ENCODE results near the gene CHST11. TPM values are rescaled to one million over a fixed set of nuclear protein-coding genes. Genes with fewer than 3 reads are reported as not detected.
"Not testable (repeated sequence)": the region's sequence is repeated elsewhere in the genome, so short reads cannot be mapped to it uniquely, and the experiment has no call there.

The CHST11 gene
- total RNA-seq, 1 experiment from 2014 or later, result 3.8 TPM

GRCh38 chr12:104526320-104526719 is 69.6 kb downstream of the CHST11 start:
- no peak for DNase-seq (ENCODE audit: low spot score)

- no peak for DNase-seq (ENCODE audit: low spot score)
Measured at GRCh38 chr12:104526751-104527150, 70.0 kb downstream of the CHST11 start.

GRCh38 chr12:104527653-104528052 is 70.9 kb downstream of the CHST11 start:
- not testable (repeated sequence) for DNase-seq (ENCODE audit: low spot score)

- no peak for DNase-seq (ENCODE audit: low spot score)
Measured at GRCh38 chr12:104529130-104529874, 72.6 kb downstream of the CHST11 start.

- no peak for DNase-seq (ENCODE audit: low spot score)
Measured at GRCh38 chr12:104532636-104533035, 75.9 kb downstream of the CHST11 start.

- DNase-seq (ENCODE audit: low spot score), result peak; percentile 6
Measured at GRCh38 chr12:104533134-104533533, 76.4 kb downstream of the CHST11 start.

- DNase-seq (ENCODE audit: low spot score), result no peak
Measured at GRCh38 chr12:104534162-104534856, 77.6 kb downstream of the CHST11 start.

GRCh38 chr12:104534857-104535248 is 78.1 kb downstream of the CHST11 start:
- DNase-seq (ENCODE audit: low spot score), result no peak

GRCh38 chr12:104535369-104535768 is 78.6 kb downstream of the CHST11 start:
- DNase-seq (ENCODE audit: low spot score), result no peak

GRCh38 chr12:104536841-104537240 is 80.1 kb downstream of the CHST11 start:
- no peak for DNase-seq (ENCODE audit: low spot score)

- no peak for DNase-seq (ENCODE audit: low spot score)
Measured at GRCh38 chr12:104538056-104538455, 81.3 kb downstream of the CHST11 start.

GRCh38 chr12:104538891-104539462 is 82.2 kb downstream of the CHST11 start:
- DNase-seq (ENCODE audit: low spot score), result no peak

GRCh38 chr12:104544836-104545235 is 88.1 kb downstream of the CHST11 start:
- no peak for DNase-seq (ENCODE audit: low spot score)

GRCh38 chr12:104546575-104546974 is 89.8 kb downstream of the CHST11 start:
- no peak for DNase-seq (ENCODE audit: low spot score)

GRCh38 chr12:104547235-104547634 is 90.5 kb downstream of the CHST11 start:
- DNase-seq (ENCODE audit: low spot score), result no peak

GRCh38 chr12:104549815-104550480 is 93.2 kb downstream of the CHST11 start:
- no peak for DNase-seq (ENCODE audit: low spot score)

- no peak for DNase-seq (ENCODE audit: low spot score)
Measured at GRCh38 chr12:104551313-104551931, 94.7 kb downstream of the CHST11 start.

- no peak for DNase-seq (ENCODE audit: low spot score)
Measured at GRCh38 chr12:104553421-104553820, 96.7 kb downstream of the CHST11 start.

GRCh38 chr12:104555648-104556047 is 98.9 kb downstream of the CHST11 start:
- no peak for DNase-seq (ENCODE audit: low spot score)

GRCh38 chr12:104557488-104558195 is 100.9 kb downstream of the CHST11 start:
- DNase-seq (ENCODE audit: low spot score), result no peak

- no peak for DNase-seq (ENCODE audit: low spot score)
Measured at GRCh38 chr12:104560881-104561280, 104.1 kb downstream of the CHST11 start.
